ENCODE data around the gene CA9.

Gene CA9

DNA sequence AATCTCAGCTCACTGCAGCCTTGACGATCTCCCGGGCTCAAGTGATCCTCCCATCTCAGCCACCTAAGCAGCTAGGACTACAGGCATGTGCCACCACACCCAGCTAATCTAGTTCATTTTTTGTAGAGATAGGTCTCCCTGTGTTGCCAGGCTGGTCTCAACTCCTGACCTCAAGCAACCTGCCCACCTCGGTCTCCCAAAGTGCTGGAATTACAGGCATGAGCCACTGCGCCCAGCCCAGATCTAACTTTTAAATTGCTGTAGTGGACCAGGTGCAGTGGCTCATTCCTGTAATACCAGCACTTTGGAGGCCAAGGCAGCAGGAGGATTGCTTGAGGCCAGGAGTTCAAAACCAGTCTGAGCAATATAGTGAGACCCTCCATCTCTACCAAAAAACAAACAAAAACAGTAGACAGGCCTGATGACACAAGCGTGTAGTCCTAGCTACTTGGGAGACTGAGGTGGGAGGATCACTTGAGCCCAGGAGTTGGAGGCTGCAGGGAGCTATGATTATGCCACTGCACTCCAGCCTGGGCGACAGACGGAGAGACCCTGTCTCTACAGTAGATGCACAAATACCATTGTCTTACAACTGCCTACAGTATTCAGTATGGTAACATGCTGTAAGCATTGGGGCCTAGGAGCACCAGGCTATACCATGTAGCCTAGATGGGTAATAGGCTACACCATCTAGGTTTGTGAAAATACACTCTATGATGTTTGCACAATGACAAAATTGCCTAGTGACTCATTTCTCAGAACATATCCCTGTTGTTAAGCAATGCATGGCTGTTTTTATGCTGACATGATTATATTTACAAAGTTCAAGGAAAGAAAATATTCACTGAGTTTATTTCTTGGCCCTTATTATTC, 21.5 kb upstream of the CA9 start:
- no peak for DNase-seq (ENCODE audit: low read depth)

DNA sequence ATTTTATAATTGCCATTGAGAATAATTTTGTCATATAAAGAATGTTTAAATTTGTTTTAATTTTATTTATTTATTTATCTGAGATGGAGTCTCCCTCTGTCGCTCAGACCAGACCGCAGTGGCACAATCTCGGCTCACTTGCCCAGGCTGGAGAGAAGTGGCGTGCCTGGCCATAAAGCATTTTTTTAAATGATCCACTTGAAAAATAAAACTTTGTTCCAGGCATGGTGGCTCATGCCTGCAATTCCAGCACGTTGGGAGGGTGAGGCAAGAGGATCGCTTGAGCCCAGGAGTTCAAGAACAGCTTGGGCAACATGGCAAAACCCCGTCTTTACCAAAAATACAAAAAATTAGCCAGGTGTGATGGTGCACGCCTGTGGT, 20.9 kb upstream of the CA9 start:
- DNase-seq (ENCODE audit: low read depth) = no peak

DNA sequence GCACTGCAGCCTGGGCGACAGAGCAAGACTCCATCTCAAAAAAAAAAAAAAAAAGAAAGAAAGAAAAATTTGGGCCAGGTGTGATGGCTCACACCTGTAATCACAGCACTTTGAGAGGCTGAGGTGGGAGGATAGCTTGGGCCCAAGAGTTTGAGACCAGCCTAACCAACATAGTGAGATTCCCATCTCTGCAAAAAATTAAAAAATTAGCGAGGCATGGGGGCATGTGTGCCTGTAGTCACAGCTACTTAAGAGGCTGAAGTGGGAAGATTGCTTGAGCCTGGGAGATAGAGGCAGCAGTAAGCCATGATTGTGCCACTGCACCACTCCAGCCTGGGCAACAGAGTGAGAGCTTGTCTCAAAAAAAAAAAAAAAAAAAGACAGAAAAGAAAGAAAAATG, 20.1 kb upstream of the CA9 start:
- no peak for DNase-seq (ENCODE audit: low read depth)

DNA sequence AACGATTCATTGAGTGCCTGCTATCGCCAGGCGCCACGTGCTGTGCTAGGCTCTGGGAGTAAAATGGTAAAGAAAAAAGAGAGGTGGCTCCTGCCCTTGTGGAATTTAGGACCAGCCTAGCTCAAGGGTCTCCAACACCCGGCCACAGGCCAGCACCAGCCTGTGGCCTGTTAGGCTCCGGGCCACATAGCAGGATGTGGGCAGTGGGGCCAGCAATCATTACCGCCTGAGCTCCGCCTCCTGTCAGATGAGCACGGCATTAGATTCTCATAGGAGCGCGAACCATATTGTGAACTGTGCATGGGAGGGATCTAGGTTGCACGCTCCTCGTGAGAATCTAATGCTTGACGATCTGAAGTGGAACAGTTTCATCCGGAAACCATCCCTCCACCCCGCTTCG, 17.4 kb upstream of the CA9 start:
- DNase-seq (ENCODE audit: low read depth) = no peak

DNA sequence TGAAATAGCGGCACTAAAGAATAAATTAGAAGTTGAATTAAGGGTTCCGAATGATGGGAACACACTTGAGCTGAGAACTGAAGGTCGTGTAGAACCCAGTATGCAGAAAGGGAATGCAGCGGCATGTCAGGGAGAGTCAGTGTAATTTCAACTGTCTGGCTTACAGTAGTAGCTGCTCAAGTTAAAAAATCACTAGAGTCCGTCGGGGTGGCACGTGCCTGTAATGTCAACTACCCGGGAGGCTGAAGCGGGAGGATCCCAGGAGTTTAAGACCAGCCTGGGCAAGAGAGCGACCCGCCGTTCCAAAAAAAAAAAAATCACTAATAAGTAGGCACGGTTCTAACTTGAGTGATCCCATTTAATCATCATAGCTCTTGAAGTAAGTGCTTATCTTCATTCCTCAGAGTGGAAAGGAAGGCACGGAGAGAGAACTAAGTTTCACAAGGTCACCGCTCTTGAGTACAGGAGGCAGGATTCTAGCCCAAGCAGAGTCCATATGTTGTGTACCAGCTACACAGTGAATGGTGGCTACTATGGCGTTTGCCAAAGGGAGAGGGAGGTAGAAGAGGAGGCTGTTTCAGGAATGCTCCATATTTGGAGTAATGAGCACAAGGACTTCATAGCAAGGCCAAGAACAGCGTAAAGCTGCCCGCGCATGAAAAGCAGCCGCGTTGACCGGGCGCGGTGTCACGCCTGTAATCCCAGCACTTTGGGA, 16.7 kb upstream of the CA9 start:
- no peak for DNase-seq (ENCODE audit: low read depth)

DNA sequence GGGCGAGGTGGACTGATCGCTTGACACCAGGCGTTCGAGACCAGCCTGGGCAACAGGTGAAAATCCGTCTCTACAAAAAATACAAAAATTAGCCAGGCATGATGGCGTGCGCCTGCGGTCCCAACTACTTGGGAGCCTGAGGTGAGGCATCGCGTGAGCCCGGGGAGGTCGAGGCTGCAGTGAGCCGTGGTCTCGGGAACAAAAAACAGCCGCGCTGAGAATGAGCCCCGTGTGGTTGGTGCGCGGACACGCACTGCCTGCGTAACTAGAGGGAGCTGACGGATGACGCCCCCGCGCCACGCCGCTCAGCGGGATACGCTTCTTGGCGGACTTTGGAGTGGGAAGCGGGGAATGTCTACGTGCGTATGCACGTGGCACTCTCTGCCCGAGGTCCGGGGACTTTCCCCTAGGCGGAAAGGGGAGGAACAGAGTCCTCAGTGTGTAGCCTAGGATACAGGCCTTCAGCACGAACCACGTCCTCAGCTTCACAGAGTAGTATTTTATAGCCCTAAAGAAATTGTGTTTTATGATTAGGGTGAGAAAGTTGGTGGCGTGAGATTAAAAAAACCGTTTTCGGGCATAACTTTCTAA, 16.1 kb upstream of the CA9 start, which contains the start of gene RMRP:
RMRP (minus strand) TSS at position 474 of the 591 bp plus-strand sequence.
- peak; percentile 72 for DNase-seq (ENCODE audit: low read depth)

DNA sequence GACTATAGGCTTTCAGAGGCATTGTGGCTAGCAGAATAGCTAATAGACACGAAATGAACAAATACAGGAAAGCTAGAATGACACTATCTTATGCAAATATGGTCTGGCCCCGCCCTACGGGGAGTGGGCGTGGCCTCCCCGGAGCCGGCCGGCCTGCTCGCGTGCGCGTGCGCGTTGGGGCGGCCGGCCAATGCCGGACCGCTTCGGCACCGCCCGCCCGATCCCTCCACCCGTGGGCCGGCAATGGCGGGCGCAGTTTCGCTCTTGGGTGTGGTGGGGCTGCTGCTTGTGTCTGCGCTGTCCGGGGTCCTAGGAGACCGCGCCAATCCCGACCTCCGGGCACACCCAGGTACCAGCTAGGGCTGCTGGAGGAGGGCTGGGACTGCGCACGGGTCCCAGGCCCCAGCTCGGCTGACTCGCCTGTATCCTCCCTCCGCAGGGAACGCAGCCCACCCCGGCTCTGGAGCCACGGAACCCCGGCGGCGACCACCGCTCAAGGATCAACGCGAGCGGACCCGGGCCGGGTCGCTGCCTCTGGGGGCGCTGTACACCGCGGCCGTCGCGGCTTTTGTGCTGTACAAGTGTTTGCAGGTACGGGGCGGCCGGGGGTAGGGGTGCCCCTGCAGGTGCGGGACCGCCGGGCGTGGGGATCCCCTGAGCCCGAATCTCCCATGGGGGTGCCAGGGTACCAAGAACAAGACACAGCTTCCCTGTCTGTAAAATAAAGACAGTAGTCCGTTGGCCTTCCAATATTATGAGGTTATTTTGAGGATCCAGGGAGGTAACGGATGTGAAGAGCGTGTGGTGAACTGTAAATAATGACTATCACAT, 15.4 kb upstream of the CA9 start, which contains the start of gene CCDC107:
CCDC107 (plus strand) TSS at position 156 of the 831 bp plus-strand sequence; CDS start at position 244, 88 bp downstream.
- peak; percentile 62 for DNase-seq (ENCODE audit: low read depth)

DNA sequence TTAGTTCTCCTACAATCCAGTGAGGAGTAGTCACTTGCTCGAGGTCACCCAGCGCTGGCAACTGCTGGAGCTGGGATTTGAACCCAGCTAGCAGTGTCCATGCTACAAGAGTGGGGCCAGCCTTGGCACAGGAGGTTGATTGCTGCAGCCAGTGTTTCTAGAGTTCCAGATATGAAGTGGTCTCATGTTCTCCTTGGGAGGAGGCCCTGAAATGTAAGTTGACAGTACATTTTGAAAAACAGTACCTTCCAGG, 14.8 kb upstream of the CA9 start:
- no peak for DNase-seq (ENCODE audit: low read depth)

DNA sequence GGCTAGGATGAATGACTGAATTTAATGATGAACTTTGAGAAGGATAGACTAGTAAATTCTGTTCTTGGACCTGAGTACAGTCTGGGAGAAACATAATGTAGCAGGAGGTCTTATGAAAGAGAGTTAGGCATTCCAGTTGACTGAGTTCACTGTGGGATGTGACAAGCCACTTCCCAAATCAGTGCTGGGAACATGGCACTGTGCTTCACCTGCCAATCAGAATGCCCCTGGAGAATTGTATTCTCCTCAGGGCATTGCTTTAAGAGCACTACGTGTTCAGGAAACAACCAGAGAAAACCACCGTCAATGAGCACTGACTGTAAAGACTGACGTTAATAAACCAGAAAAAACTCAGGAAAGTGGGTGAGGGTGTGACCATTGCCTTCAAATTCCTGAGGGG, 14.4 kb upstream of the CA9 start:
- DNase-seq (ENCODE audit: low read depth) = no peak

DNA sequence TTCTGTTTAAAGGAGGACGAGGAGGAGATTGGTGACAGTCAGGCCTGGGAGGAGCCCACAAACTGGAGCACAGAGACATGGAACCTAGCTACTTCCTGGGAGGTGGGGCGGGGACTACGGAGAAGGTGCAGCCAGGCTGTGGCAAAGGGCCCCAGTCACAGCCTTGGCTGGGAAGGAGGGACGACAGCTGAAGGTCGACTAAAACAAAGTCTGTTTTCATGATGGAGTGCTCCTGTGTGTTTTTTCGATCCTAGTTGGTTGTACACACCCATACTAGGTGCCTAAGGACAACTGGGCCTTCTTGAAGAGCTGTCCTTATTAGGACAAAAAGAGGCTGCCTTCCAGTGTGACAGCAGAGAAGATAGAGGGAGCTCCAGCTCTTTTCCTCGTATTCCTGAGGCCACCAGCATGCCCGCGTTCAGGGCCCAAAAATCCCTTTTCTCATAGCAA, 12.7 kb upstream of the CA9 start:
- no peak for DNase-seq (ENCODE audit: low read depth)

DNA sequence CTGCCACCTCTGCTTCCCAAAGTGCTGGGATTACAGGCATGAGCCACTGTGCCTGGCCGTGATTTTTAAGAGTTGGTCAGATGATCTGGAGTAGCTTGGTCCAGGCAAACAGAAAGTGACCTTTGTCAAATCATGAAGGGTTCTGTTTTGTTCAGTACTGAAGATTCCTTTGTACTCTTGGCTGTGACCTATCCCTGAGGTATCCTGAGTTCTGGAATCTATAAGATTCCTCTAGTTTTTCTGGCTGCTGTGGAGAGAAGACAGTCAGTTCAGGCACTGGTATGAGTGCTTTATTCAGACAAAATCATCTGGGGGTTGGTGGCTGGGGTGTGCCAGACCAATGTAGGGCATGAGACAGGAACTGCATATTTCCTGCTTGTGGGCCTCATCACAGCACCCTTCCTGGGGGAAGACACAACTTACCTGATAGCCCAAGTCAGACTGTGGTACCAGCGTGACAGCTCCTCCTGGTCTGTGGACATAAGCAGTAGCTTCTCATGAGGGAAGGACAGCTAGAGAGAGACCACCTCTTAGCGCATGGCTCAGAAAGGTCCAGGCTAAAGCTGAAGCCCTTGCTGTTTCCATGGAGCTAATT, 11.9 kb upstream of the CA9 start:
- no peak for DNase-seq (ENCODE audit: low read depth)

DNA sequence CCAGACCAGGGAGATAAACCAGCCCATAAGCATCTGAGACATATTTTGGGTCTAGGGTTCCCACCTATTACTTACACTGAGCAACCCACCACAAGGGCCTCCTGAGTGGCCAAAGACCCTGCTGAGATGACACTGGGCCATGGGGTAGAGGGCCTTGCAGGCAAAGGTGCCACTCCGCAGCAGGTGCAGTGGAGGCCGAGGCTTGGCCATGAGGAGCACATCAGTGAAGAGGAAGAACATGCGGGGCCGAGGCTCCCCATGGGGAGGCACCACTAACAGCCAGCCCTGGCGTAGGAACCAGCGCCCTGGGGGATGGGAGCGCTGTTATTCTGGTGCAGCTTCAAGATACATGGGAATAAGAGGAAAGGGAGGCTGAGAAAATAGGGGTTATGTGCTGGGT, 11.3 kb upstream of the CA9 start:
- DNase-seq (ENCODE audit: low read depth) = no peak

DNA sequence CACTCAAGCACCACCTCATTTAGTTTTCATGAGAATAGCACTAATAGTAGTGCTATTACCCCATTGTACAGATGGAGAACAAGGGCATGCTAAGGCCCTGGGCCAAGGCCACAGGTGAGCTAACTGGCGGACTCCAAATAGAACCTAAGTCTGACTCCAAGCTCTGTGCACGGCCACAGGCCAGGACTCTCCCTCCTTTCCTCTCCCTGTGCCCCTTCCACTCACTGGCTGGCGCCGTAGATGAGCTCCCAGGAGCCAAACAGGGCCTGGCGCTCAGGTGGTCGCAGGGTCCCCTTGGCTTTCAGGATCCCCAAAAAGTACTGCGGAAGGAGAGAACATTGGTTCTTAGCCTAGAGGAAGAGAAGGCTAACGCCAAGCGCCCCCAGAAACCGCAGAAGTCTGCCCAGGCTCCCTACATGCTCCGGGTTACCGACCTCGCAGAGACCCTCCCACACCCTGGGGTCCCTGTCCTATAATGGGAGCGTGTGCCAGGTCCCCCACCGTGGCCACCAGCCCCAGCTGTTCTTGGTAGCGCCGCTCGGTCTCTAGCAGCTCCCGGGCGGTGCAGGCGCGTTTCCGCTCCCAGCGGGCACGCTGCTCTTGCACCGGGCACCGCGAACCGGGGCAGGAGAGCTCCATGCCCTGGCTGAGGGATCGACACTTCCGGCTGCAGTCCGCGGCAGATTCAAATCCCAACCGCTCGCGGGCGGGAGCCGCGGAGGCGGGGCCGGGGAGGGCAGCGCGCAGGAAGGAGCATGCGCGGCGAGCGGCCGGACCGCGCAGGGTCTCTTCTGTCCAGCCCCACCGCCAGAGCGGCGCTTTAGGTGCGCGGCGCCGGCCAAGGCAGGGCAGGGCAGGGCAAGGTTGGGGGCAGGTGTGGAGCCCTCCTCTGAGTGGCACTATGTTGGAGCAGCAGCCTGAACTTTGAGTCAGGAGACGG, 8.9 kb upstream of the CA9 start, which contains the start of gene ARHGEF39:
ARHGEF39 (minus strand) TSS at position 665 of the 940 bp plus-strand sequence; CDS start at position 639, 26 bp downstream.
- no peak for DNase-seq (ENCODE audit: low read depth)

DNA sequence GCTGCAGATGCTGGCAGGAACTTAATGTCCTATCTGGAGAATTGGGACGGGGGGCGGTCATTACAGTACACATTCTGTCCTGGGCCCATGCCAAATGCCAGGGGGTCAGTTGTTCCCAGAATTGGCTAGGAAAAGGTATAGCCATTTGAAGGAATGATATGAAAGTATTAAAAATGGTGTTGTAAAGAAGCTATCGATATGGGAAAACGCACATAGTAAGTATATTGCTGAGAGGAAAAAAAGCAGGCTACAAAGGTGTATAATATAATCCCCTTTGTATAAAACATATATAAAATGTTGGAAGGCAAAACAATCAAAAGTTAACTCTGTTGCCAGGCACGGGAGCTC, 8.3 kb upstream of the CA9 start:
- DNase-seq (ENCODE audit: low read depth) = no peak

DNA sequence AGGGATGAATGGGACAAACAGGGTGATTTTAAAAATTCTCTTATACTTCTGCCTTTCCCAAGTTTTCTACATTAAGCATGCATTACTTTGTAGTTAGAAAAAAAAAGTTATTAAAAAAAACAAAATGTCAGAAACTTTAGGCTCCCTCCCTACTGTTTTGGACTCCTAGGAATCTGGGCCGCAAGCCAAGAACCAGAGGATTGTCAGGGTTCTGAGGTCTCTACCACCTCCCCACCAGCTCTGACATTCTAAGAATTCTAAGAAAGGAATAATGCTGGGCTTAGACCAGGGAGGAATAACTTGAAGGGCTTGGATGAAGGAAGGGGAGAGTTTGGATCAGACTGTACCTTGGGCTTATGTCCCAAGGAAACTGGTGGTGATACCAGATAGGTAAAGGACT, 7.7 kb upstream of the CA9 start:
- no peak for DNase-seq (ENCODE audit: low read depth)

DNA sequence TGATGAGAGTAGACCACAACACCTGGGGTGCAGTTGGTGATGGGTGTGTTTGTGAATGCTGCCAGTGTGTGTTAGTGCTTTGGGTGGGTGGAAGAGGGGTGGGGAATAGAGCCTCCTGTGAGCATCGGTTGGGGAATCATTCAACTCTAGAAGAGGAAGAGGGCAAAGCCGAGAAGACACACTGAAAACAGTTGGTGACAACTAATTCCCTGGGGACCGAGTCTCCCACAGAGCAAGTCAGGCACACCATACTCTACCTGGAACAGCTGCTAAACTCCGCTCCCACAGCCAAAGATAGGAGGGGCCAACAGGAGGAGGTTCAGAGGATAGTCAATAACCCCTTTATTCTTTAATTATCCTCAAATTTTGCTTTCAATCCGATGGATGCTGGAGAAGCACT, 7.2 kb upstream of the CA9 start:
- no peak for DNase-seq (ENCODE audit: low read depth)

DNA sequence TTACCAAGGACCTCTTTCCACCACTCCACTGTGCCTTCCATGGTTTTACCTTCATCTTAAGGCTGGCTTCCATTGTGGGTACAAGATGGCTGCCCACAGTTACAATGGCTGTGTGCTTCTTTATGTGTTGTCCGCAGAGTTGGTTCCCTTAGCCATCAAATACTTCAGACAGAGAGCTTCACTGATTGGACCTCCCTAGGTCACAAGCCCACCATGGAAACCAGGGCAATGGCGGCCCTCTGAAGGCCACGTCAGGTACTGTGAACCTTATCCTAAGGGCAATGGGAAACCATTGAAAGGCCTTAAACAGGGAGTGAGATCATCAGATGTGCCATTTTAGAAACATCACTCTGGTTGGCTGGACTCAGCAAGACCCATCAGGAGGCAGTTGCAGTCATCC, 5.8 kb upstream of the CA9 start:
- DNase-seq (ENCODE audit: low read depth) = no peak

DNA sequence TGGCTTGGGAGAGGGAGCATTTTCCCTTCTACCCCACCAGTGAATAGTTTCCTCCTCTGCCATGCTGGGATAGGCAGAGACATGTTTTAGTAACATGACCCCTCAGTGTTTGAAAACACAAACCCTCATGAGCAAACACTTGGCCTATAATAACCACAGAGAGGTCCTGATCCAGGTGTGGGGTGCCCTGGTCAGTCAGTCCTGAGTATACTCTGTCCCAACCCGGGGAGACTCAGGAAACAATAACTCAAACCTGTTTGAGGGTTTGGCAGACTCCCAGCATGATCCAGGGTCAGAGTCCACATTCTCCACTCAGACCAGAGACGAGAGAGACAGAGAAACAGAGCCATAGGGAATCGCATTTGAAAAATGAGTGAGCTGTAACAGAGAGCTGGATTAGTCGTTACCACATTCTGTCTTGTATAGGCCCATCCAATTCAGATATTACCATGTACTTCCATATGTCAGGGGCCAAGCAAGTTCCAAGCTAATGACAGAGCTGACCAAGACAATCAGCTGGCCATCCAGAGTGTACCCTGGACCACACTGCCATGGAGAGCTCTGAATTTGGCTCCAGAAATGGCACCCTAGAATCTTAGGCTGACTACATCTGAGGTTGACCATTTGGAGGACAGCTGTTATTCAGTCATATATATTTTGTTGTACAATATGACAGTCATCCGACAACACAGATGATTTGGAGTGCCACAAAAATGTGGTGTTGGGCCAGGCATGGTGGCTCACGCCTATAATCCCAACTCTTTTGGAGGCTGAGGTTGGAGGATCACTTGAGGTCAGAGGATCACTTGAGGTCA, 4.2 kb upstream of the CA9 start:
- no peak for DNase-seq (ENCODE audit: low read depth)

DNA sequence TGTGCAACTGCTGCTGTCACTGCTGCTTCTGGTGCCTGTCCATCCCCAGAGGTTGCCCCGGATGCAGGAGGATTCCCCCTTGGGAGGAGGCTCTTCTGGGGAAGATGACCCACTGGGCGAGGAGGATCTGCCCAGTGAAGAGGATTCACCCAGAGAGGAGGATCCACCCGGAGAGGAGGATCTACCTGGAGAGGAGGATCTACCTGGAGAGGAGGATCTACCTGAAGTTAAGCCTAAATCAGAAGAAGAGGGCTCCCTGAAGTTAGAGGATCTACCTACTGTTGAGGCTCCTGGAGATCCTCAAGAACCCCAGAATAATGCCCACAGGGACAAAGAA, 265 bp downstream of the CA9 start:
- no peak for DNase-seq (ENCODE audit: low read depth)

DNA sequence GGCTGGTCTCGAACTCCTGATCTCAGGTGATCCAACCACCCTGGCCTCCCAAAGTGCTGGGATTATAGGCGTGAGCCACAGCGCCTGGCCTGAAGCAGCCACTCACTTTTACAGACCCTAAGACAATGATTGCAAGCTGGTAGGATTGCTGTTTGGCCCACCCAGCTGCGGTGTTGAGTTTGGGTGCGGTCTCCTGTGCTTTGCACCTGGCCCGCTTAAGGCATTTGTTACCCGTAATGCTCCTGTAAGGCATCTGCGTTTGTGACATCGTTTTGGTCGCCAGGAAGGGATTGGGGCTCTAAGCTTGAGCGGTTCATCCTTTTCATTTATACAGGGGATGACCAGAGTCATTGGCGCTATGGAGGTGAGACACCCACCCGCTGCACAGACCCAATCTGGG, 1.5 kb downstream of the CA9 start:
- DNase-seq (ENCODE audit: low read depth) = no peak
